Measurements from ENCODE around the gene PLXDC2.
"Not testable (repeated sequence)": the region's sequence is repeated elsewhere in the genome, so short reads cannot be mapped to it uniquely, and the experiment has no call there.

The PLXDC2 gene

GRCh38 chr10:19987931-19988330 is 171.7 kb downstream of the PLXDC2 start:
- FAIRE-seq, result no peak

DNA sequence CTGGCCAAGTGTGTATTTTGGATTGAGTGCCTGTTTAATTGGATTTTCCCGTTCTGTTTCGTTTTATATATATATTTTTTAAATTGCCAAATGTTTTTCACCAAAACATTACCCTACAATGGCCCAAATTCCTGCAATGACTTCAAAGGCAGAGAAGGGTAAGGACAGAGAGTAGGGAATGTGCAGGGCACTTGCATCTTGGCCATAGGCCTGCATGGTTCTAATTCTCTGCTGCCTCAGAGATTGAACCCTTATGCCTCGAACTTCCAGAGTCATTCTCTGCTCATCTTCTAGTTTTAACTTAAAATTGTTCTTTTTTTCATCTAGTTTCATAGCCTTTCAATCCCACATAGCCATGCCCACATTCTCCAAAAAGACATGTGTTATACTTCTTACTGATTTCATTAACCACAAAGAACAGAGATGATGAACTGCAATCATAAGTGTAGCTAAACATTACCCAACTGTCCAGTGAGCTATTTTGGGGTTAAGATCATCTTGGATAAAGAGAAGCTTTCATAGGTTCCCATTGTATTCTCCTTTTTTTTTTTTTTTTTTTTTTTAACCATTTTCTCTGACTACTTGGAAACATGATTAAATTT is 177.6 kb downstream of the PLXDC2 start:
- no peak for FAIRE-seq

GRCh38 chr10:19998482-19998881 is 182.2 kb downstream of the PLXDC2 start:
- no peak for FAIRE-seq

DNA sequence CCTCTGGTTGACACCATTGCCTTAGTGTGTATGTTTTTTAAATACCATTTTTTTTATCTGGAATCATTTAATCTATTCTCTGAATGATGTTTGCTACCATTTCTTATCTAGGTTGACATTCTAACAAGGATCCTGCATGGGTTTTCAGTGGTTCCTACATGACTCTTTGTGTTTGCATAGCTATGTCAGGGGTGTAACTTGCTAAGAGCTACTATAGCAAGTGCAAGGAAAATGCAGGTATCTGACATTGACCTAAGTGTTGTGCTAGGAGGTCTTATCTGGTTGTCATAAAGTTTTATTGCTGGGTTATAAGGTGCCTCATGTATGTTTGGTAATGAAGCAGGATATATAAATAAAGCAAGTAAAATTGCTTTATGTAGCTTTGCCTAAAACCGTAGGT is 183.2 kb downstream of the PLXDC2 start:
- FAIRE-seq, result no peak

- FAIRE-seq, result not testable (repeated sequence)
These were observed 185.8 kb downstream of the PLXDC2 start for GRCh38 chr10:20002026-20002425.

GRCh38 chr10:20002657-20003056 is 186.4 kb downstream of the PLXDC2 start:
- no peak for FAIRE-seq

GRCh38 chr10:20004087-20004523 is 187.9 kb downstream of the PLXDC2 start:
- no peak for FAIRE-seq

- FAIRE-seq, result no peak
These were observed 189.4 kb downstream of the PLXDC2 start for GRCh38 chr10:20005638-20006037.

- FAIRE-seq, result no peak
These were observed 190.1 kb downstream of the PLXDC2 start for GRCh38 chr10:20006169-20006870.

GRCh38 chr10:20007426-20007825 is 191.2 kb downstream of the PLXDC2 start:
- FAIRE-seq, result no peak

DNA sequence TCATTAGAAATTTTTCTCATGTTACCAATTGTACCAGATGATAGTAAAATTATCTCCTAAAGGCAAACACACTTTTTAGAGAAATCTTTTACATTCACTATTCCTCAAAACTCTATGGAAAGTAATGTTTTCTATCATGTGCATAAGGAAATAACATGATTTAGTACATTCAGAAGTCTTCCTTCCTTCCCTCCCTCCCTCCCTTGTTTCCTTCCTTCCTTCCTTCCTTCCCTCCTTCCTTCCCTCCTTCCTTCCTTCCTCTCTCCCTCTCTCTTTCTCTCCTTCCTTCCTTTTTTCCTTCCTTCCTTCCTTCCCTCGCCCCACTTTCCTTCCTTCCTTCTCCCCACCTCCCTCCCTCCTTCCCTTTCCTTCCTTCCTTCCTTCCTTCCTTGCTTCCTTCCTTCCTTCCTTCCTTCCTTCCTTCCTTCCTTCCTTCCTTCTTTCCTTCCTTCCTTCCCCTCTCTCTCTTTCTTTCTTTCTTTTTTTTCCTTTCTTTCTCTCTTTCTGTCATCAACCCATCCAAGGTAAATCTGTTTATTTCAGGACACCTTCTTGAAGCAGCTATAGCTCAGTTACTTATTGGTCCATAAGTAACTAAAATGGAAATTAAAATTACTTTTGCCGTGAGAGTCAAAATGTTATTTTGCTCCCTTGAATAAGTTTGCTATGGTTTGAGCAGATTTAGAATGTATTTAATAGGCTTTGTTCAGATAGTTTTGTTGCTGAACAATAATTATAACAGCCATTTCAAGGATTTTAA is 197.9 kb downstream of the PLXDC2 start:
- FAIRE-seq, result no peak

- no peak for FAIRE-seq
These were observed 201.7 kb downstream of the PLXDC2 start for GRCh38 chr10:20017961-20018360.

GRCh38 chr10:20020677-20021076 is 204.4 kb downstream of the PLXDC2 start:
- FAIRE-seq, result no peak

DNA sequence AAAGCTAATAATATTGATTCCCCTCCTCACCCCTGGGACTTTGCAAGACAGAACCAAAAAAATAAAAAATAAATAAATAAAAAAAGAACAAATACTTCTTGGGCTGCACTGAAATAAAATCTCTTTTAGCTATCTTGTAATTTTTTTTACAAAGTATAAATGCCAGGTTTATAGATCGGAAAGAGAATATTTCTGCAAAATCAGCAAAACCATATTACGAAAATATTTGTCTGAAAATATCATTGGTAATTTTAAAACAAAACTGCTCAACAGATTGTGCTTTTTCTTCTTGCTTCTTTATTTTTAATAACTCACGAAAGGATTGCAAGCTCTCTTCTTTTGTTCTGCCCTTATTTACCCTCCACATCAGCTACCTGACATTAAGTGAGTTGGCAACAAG is 213.3 kb downstream of the PLXDC2 start:
- no peak for FAIRE-seq

GRCh38 chr10:20033476-20033875 is 217.2 kb downstream of the PLXDC2 start:
- no peak for FAIRE-seq

GRCh38 chr10:20034732-20035131 is 218.5 kb downstream of the PLXDC2 start:
- no peak for FAIRE-seq

- no peak for FAIRE-seq
These were observed 223.8 kb downstream of the PLXDC2 start for GRCh38 chr10:20040012-20040411.

DNA sequence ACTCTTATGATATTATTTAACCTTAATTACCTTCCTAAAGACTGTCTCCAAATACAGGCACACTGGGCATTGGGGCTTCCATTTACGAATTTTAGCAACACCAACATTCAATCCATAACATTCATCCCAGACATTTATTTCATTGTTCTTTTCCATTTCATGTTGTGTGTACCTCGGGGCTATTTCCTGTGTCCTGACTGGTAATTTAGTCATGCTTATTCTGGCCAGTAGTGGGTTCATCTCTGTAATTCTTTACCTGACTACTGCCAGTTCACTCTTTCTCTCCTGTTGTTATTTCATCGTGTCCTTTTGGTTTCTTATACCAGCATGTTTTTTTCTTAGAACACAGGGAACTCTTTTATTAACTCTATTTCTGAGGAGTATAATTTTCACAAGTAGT is 225.7 kb downstream of the PLXDC2 start:
- no peak for FAIRE-seq

DNA sequence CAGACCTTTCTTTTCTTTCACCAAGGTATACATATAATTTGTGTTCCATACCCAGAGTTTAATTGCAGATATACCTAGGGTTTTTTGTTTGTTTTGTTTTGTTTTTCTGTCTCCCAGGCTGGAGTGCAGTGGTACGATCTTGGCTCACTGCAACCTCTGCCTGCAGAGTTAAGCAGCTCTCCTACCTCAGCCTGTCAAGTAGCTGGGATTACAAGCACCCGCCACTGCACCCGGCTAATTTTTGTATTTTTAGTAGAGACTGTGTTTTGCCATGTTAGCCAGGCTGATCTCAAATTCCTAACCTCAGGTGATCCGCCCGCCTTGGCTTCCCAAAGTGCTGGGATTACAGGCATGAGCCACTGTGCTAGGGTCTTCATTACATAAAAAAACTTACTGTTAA is 228.9 kb downstream of the PLXDC2 start:
- not testable (repeated sequence) for FAIRE-seq

GRCh38 chr10:20048161-20048560 is 231.9 kb downstream of the PLXDC2 start:
- no peak for FAIRE-seq

GRCh38 chr10:20058135-20058534 is 241.9 kb downstream of the PLXDC2 start:
- FAIRE-seq, result no peak

- FAIRE-seq, result no peak
These were observed 243.0 kb downstream of the PLXDC2 start for GRCh38 chr10:20059084-20059835.

- FAIRE-seq, result no peak
These were observed 249.6 kb downstream of the PLXDC2 start for GRCh38 chr10:20065814-20066213.
